Measurements from ENCODE around the gene NOTCH4.

DNA sequence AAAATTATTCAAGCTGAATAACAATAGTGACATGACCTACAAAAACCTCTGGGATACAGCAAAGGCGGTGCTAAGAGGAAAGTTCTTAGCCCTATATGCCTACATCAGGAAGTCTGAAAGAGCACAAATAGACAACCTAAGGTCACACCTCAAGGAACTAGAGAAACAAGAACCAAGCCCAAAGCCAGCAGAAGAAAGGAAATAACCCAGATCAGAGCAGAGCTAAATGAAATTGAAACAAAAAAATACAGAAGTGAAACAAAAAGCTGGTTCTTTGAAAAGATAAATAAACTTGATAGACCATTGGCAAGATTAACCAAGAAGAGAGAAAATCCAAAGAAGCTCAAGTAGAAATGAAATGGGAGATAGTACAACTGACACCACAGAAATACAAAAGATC is 47.6 kb upstream of the NOTCH4 start:
- TF ChIP-seq, protein P1, sequence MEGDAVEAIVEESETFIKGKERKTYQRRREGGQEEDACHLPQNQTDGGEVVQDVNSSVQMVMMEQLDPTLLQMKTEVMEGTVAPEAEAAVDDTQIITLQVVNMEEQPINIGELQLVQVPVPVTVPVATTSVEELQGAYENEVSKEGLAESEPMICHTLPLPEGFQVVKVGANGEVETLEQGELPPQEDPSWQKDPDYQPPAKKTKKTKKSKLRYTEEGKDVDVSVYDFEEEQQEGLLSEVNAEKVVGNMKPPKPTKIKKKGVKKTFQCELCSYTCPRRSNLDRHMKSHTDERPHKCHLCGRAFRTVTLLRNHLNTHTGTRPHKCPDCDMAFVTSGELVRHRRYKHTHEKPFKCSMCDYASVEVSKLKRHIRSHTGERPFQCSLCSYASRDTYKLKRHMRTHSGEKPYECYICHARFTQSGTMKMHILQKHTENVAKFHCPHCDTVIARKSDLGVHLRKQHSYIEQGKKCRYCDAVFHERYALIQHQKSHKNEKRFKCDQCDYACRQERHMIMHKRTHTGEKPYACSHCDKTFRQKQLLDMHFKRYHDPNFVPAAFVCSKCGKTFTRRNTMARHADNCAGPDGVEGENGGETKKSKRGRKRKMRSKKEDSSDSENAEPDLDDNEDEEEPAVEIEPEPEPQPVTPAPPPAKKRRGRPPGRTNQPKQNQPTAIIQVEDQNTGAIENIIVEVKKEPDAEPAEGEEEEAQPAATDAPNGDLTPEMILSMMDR (conservative IDR thresholded peaks at IDR 0.05 in 1 of 2, IDR thresholded peaks at IDR 0.05 in 1 of 2; ENCODE audit: low read depth in 1 of 2, low read length in 2 of 2) = no peak
- no peak for TF ChIP-seq EZH2 (IDR thresholded peaks at IDR 0.05; ENCODE audit: low read length, missing control alignments)
